Uterus (tissue), 4 donors: ENCODE data around the gene PGBD5. TPM values are rescaled to one million over a fixed set of nuclear protein-coding genes. Genes with fewer than 3 reads are reported as not detected.

Experiments
- DNase-seq, 2 donors: peaks; one replicate each; pipeline ENCODE4 v3.0.0-alpha.2; 2019 to 2020
- H3K27ac ChIP-seq, 2 donors: fragments of 200-600 bp; sonication (generic); 1 replicate in 1 of 2; 2 replicates in 1 of 2; pipeline ENCODE4 v1.5.1; 2016 to 2018
- H3K27me3 ChIP-seq, 2 donors: fragments of 200-600 bp; sonication (generic); one replicate each; pipeline ENCODE4 v1.5.1; 2018 to 2019; ENCODE audit warnings: control low read depth in 1 of 2
- H3K36me3 ChIP-seq, 2 donors: fragments of 200-600 bp; sonication (generic); one replicate each; pipeline ENCODE4 v1.5.1; 2019; ENCODE audit warnings: control low read depth in 1 of 2
- H3K4me1 ChIP-seq, 2 donors: fragments of 200-600 bp; sonication (generic); one replicate each; pipeline ENCODE4 v1.5.1; 2018 to 2019; ENCODE audit warnings: control low read depth in 1 of 2
- H3K4me3 ChIP-seq, 2 donors: fragments of 200-600 bp; sonication (generic); 1 replicate in 1 of 2; 2 replicates in 1 of 2; pipeline ENCODE4 v1.5.1; 2018 to 2019; ENCODE audit warnings: mild to moderate bottlenecking in 1 of 2
- H3K9me3 ChIP-seq, 2 donors: fragments of 200-600 bp; sonication (generic); one replicate each; pipeline ENCODE4 v1.5.1; 2019; ENCODE audit warnings: control low read depth in 1 of 2
- POLR2A ChIP-seq, 2 donors: fragments of 450-650 bp; IDR thresholded peaks; one replicate each; pipeline ENCODE4 v1.6.1; 2016; ENCODE audit warnings: antibody characterized with exemption in 2 of 2, mild to moderate bottlenecking in 1 of 2, moderate library complexity in 1 of 2
- intact Hi-C: fragments of 100-400 bp; cut with DNase I; formaldehyde crosslinking; loops from one replicate; pipeline ENCODE4 v1.15.1; 2023; ENCODE audit warnings: low total_unique reads
- total RNA-seq, 4 donors: library from RNA; depleted of rRNA in 3 of 4; stranded (reverse); fragments of >200 nt in 3 of 4; gene quantifications; one replicate each; pipeline versions ENCODE4 v1.1.0 to v1.2.4, GENCODE V29; 2014 to 2023
- TF ChIP-seq, protein P1 (sequence below), 4 experiments: fragments of 200-600 bp in 2 of 4; fragments of 450-650 bp in 2 of 4; sonication (generic) in 2 of 4; IDR thresholded peaks; one replicate each; pipeline ENCODE4 v1.5.1; 2016 to 2019; ENCODE audit warnings: antibody characterized with exemption in 4 of 4, mild to moderate bottlenecking in 2 of 4, moderate library complexity in 1 of 4
- donor health status: DM: yes; HTN: yes; CAD: no.

PGBD5 gene
- total RNA-seq, 4 donors from 2014 or later = under 0.01 to 0.69 (median 0.11) TPM

DNA sequence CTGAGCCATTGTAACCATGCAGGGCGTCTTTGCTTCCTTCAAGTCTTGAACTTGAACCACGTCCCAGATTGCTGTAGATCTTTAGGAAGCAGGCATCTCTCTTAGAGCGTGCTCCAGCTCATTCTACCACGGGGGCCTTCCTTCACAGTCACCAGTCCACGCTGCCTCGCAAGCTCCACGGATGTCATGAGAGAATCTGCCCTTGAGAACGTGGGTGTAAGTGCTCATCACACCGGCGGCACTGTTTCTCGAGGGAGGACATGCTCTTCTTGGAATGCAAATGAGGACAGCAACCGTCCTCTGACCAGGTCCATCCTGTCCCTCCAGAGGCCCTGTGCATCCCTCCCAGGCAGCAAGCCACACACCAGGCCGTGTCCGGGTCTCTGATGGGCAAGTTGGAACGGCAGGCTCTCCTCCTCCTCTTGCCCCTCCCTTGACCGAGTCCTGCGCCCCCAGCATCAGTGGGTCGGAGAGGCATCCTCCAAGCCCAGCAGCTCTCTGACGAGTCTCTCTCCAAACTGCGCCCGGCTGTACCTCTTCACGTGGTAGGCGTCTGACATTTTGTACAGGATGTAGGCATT lies 103.1 kb downstream of the PGBD5 start:
- Histone ChIP-seq H3K4me1 (no peaks in the 10 kb centered on the region), H3K36me3 (no peaks in the 10 kb centered on the region), H3K27me3 (no peaks in the 10 kb centered on the region), H3K27ac (no peak overlapping the region), H3K4me3 (no peak overlapping the region), H3K9me3 (no peaks in the 10 kb centered on the region)
- DNase-seq = no peak
- TF ChIP-seq, protein P1, sequence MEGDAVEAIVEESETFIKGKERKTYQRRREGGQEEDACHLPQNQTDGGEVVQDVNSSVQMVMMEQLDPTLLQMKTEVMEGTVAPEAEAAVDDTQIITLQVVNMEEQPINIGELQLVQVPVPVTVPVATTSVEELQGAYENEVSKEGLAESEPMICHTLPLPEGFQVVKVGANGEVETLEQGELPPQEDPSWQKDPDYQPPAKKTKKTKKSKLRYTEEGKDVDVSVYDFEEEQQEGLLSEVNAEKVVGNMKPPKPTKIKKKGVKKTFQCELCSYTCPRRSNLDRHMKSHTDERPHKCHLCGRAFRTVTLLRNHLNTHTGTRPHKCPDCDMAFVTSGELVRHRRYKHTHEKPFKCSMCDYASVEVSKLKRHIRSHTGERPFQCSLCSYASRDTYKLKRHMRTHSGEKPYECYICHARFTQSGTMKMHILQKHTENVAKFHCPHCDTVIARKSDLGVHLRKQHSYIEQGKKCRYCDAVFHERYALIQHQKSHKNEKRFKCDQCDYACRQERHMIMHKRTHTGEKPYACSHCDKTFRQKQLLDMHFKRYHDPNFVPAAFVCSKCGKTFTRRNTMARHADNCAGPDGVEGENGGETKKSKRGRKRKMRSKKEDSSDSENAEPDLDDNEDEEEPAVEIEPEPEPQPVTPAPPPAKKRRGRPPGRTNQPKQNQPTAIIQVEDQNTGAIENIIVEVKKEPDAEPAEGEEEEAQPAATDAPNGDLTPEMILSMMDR (IDR thresholded peaks at IDR 0.05) = no peak
- TF ChIP-seq POLR2A (IDR thresholded peaks at IDR 0.05) = no peak
- intact Hi-C loops = no loop called here

GRCh38 chr1:230322421-230322756 lies 103.7 kb downstream of the PGBD5 start:
- no peak overlapping the region for H3K27ac ChIP-seq
- no peaks in the 10 kb centered on the region for H3K4me1 ChIP-seq
- intact Hi-C loops = no loop called here
- no peaks in the 10 kb centered on the region for H3K27me3 ChIP-seq
- no peaks in the 10 kb centered on the region for H3K36me3 ChIP-seq
- no peak for DNase-seq
- no peaks in the 10 kb centered on the region for H3K9me3 ChIP-seq
- H3K4me3 ChIP-seq = no peak overlapping the region
- TF ChIP-seq, protein P1 (IDR thresholded peaks at IDR 0.05) = no peak
- TF ChIP-seq POLR2A (IDR thresholded peaks at IDR 0.05) = no peak

- Histone ChIP-seq H3K9me3 (no peaks in the 10 kb centered on the region), H3K4me3 (no peak overlapping the region), H3K27me3 (no peaks in the 10 kb centered on the region), H3K27ac (no peak overlapping the region), H3K4me1 (no peaks in the 10 kb centered on the region), H3K36me3 (no peaks in the 10 kb centered on the region)
- DNase-seq = no peak
- TF ChIP-seq, protein P1 (IDR thresholded peaks at IDR 0.05) = no peak
- TF ChIP-seq POLR2A (IDR thresholded peaks at IDR 0.05) = no peak
- intact Hi-C loops = no loop called here
Observed at GRCh38 chr1:230321741-230322420, 104.3 kb downstream of the PGBD5 start.

DNA sequence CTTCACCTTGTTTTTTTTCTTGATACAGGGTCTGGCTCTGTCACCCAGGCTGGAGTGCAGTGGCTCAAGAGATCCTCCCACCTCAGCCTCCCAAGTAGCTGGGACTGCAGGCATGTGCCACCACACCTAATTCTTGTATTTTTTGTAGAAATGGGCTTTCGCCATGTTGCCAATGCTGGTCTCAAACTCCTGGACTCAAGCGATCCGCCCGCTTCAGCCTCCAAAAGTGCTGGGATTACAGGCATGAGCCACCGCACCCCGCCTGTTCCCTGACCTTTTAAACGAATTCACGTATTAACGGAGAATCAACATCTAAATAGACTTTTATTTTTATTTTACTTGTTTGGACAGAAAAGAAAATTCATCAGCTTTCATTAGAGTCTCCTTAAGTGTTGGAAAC lies 104.8 kb downstream of the PGBD5 start:
- Histone ChIP-seq H3K4me1 (no peaks in the 10 kb centered on the region), H3K27me3 (no peaks in the 10 kb centered on the region), H3K9me3 (no peaks in the 10 kb centered on the region), H3K36me3 (no peaks in the 10 kb centered on the region), H3K4me3 (no peak overlapping the region), H3K27ac (no peak overlapping the region)
- DNase-seq = no peak
- intact Hi-C loops = no loop called here
- TF ChIP-seq POLR2A (IDR thresholded peaks at IDR 0.05) = no peak
- TF ChIP-seq, protein P1 (IDR thresholded peaks at IDR 0.05) = no peak

DNA sequence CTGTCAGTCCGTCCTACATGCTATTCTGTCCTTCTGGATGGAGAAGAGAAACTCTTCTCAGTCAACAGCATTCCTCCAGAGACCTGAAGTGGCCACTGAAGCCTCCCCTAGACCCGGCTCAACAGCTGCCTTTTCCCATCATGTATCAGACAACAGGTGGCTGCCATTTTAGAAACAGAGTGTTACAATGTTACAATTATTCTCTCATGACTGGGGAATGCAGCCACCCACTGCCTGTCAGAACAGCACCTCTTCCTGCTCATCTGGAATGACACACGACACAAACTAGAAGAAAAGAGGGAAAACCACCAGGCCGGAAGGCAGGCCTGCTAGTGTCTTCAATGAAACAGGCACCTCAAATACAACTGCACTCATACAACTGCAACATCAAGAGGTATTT lies 105.3 kb downstream of the PGBD5 start:
- DNase-seq = no peak
- intact Hi-C loops = no loop called here
- TF ChIP-seq, protein P1 (IDR thresholded peaks at IDR 0.05) = no peak
- no peak for TF ChIP-seq POLR2A (IDR thresholded peaks at IDR 0.05)
- H3K27ac ChIP-seq = no peak overlapping the region
- H3K4me3 ChIP-seq = no peak overlapping the region
- H3K36me3 ChIP-seq = no peaks in the 10 kb centered on the region
- no peaks in the 10 kb centered on the region for H3K9me3 ChIP-seq
- no peaks in the 10 kb centered on the region for H3K4me1 ChIP-seq
- H3K27me3 ChIP-seq = no peaks in the 10 kb centered on the region
